K562 (cell line): ENCODE results near the gene TCF21. TPM values are rescaled to one million over a fixed set of nuclear protein-coding genes. Genes with fewer than 3 reads are reported as not detected.

ENCODE experiments used
- ATAC-seq: fragments of 200-7000 bp; cut with Tn5 transposase; 3 replicates; pipeline ENCODE4 v1.9.1; 2020; ENCODE audit warnings: moderate library complexity
- BruUV-seq: library from RNA; stranded (reverse); fragments of 400-500 nt; replicated peaks from 2 replicates; lab custom pipeline; 2021; lab: Mats Ljungman, UMichigan
- CTCF ChIA-PET: fragments of 300-600 bp; formaldehyde crosslinking; extraction: SDS; loops from one replicate; lab custom pipeline; 2021; ENCODE audit warnings: low intra/inter-chr PET ratio; lab: Yijun Ruan, JAX
- POLR2A ChIA-PET: fragments of 300-600, 350-650 bp; sonication (Branson Sonifier 250); formaldehyde crosslinking; extraction: SDS; loops from one replicate; lab custom pipeline; 2021; ENCODE audit warnings: antibody characterized with exemption, inconsistent platforms; lab: Yijun Ruan, JAX
- DNase-seq, 4 experiments: peaks; one replicate each; pipeline versions ENCODE4 v3.0.0 to v3.0.0-alpha.2; 2011 to 2018; ENCODE audit warnings: low spot score in 3 of 4, mixed read lengths in 3 of 4; ENCODE audit errors: extremely low read depth in 1 of 4
- FAIRE-seq: peaks from 2 replicates; lab custom pipeline; 2011; peaks lifted over from hg19 to GRCh38; lab: Jason Lieb, UNC
- H2AFZ ChIP-seq: 2 replicates; pipeline ENCODE4 v1.6.0; 2011; ENCODE audit warnings: low read depth, low read length, control low read depth, inconsistent platforms
- H3K27ac ChIP-seq: fragments of 200-600 bp; 3 replicates; pipeline ENCODE4 v1.8.0; 2011; ENCODE audit warnings: low read depth, mild to moderate bottlenecking, control low read depth, inconsistent platforms, low read length, moderate library complexity, mixed read lengths; ENCODE audit errors: extremely low read depth
- H3K27me3 ChIP-seq, 2 experiments: fragments of 300-600 bp in 1 of 2; 2 replicates in 1 of 2; 3 replicates in 1 of 2; pipeline versions ENCODE4 v1.6.0 to v1.8.0; 2011; ENCODE audit warnings: inconsistent platforms in 2 of 2, low read length in 2 of 2, mild to moderate bottlenecking in 1 of 2, mixed read lengths in 1 of 2, moderate library complexity in 1 of 2; ENCODE audit not compliant: control insufficient read depth in 2 of 2, insufficient read depth in 2 of 2
- H3K36me3 ChIP-seq: fragments of 300-600 bp; 3 replicates; pipeline ENCODE4 v1.8.0; 2011; ENCODE audit warnings: mild to moderate bottlenecking, low read length, inconsistent platforms; ENCODE audit not compliant: control insufficient read depth, insufficient read depth
- H3K4me1 ChIP-seq, 2 experiments: fragments of 200-600 bp in 1 of 2; replicated peaks in 1 of 2; 2 replicates in 1 of 2; 3 replicates in 1 of 2; pipeline versions ENCODE4 v1.5.1 to v1.8.0; 2011; ENCODE audit warnings: inconsistent platforms in 2 of 2, low read length in 2 of 2, mild to moderate bottlenecking in 1 of 2, mixed read lengths in 1 of 2, moderate library complexity in 1 of 2; ENCODE audit not compliant: control insufficient read depth in 2 of 2, insufficient read depth in 2 of 2
- H3K4me2 ChIP-seq: 2 replicates; pipeline ENCODE4 v1.6.1; 2011; ENCODE audit warnings: low read length, control low read depth, inconsistent platforms, mixed read lengths; ENCODE audit not compliant: insufficient read depth
- H3K4me3 ChIP-seq: fragments of 200-600 bp; sonication (generic), shearing (Covaris generic); 2 replicates; pipeline ENCODE4 v1.5.1; 2016; ENCODE audit warnings: control low read depth, inconsistent platforms
- H3K79me2 ChIP-seq: fragments of 200-600 bp; 3 replicates; pipeline ENCODE4 v1.8.0; 2011; ENCODE audit warnings: low read length, inconsistent platforms; ENCODE audit not compliant: control insufficient read depth, insufficient read depth
- H3K9ac ChIP-seq, 2 experiments: 2 replicates each; pipeline versions ENCODE4 v1.6.0 to v1.6.1; 2011; ENCODE audit warnings: low read depth in 2 of 2, low read length in 2 of 2, control low read depth in 1 of 2, inconsistent platforms in 1 of 2, mild to moderate bottlenecking in 1 of 2, mixed read lengths in 1 of 2; ENCODE audit not compliant: insufficient read depth in 1 of 2
- H3K9me1 ChIP-seq: one replicate; pipeline ENCODE4 v1.6.0; 2011; ENCODE audit warnings: inconsistent platforms, mild to moderate bottlenecking, low read length, moderate library complexity; ENCODE audit not compliant: control insufficient read depth, insufficient read depth
- H3K9me3 ChIP-seq: replicated peaks from 2 replicates; pipeline ENCODE4 v1.5.1; 2011; ENCODE audit warnings: low read depth, low read length, inconsistent platforms; ENCODE audit not compliant: control insufficient read depth, insufficient read depth
- H4K20me1 ChIP-seq: replicated peaks from 2 replicates; pipeline ENCODE4 v1.6.1; 2011; ENCODE audit warnings: low read length, inconsistent platforms, mixed read lengths; ENCODE audit not compliant: control insufficient read depth, insufficient read depth
- ARHGAP35 ChIP-seq: fragments of 450-650 bp; IDR thresholded peaks from 2 replicates; pipeline ENCODE4 v1.6.1; 2018; ENCODE audit not compliant: partially characterized antibody
- ATF3 ChIP-seq, 2 experiments: fragments of 450-650 bp in 1 of 2; sonication (generic) in 1 of 2; formaldehyde crosslinking in 1 of 2; IDR thresholded peaks in 1 of 2; conservative IDR thresholded peaks in 1 of 2; 2 replicates each; pipeline versions ENCODE4 v1.6.1 to v1.8.1; 2016 to 2023; ENCODE audit warnings: mild to moderate bottlenecking in 2 of 2, moderate library complexity in 2 of 2, inconsistent platforms in 1 of 2, missing genetic modification reagents in 1 of 2
- BRD4 ChIP-seq: fragments of 200-600 bp; sonication (generic); IDR thresholded peaks from 2 replicates; pipeline ENCODE4 v1.6.1; 2017; ENCODE audit warnings: inconsistent platforms
- FOS ChIP-seq: IDR thresholded peaks from 3 replicates; pipeline ENCODE4 v1.6.1; 2011; ENCODE audit not compliant: insufficient read length; ENCODE audit errors: extremely low read depth
- PHF20 ChIP-seq: fragments of 450-650 bp; IDR thresholded peaks from 2 replicates; pipeline ENCODE4 v1.6.1; 2018; ENCODE audit not compliant: partially characterized antibody
- POLR2A ChIP-seq: fragments of 450-650 bp; conservative IDR thresholded peaks from 2 replicates; pipeline ENCODE4 v1.6.1; 2016
- RBBP5 ChIP-seq: fragments of 200-600 bp; sonication (generic); IDR thresholded peaks from 2 replicates; pipeline ENCODE4 v1.6.1; 2012; ENCODE audit warnings: borderline replicate concordance, mild to moderate bottlenecking, low read length, control low read depth, inconsistent platforms; ENCODE audit not compliant: insufficient read depth, poor library complexity, severe bottlenecking
- SNRNP70 ChIP-seq: fragments of 200-400 bp; formaldehyde crosslinking; optimal IDR thresholded peaks from 2 replicates; pipeline ENCODE3; 2017; ENCODE audit warnings: low read depth, low read length
- SP2 ChIP-seq: IDR thresholded peaks from 2 replicates; pipeline ENCODE4 v1.6.1; 2011; ENCODE audit warnings: mild to moderate bottlenecking, low read depth, low read length, moderate library complexity; ENCODE audit not compliant: poor library complexity, severe bottlenecking; ENCODE audit errors: extremely low read depth
- TCF15 ChIP-seq: fragments of 250-450 bp; sonication (Bioruptor Pico); IDR thresholded peaks from 2 replicates; pipeline ENCODE4 v1.8.0; 2022; ENCODE audit warnings: moderate library complexity, mild to moderate bottlenecking, inconsistent platforms
- ZFP1 ChIP-seq: fragments of 450-650 bp; formaldehyde crosslinking; IDR thresholded peaks from 2 replicates; pipeline ENCODE4 v1.4.0; 2020; ENCODE audit warnings: mild to moderate bottlenecking, mixed read lengths
- ZNF12 ChIP-seq: sonication (generic); formaldehyde crosslinking; IDR thresholded peaks from 2 replicates; pipeline ENCODE4 v1.4.0; 2020; ENCODE audit warnings: mild to moderate bottlenecking, missing genetic modification reagents
- ZNF253 ChIP-seq: fragments of 250-450 bp; sonication (Bioruptor Pico); conservative IDR thresholded peaks from 2 replicates; pipeline ENCODE4 v1.6.1; 2021; ENCODE audit warnings: mild to moderate bottlenecking
- ZNF408 ChIP-seq: fragments of 250-450 bp; sonication (Bioruptor Pico); IDR thresholded peaks from 2 replicates; pipeline ENCODE4 v1.4.0; 2020; ENCODE audit warnings: low read depth, mild to moderate bottlenecking, moderate library complexity
- WGBS: fragments of 100-300 bp; shearing (Covaris generic); methylation state at CpG from one replicate; pipeline ENCODE4 v1.1.6; 2016; ENCODE audit warnings: low coverage, mixed read lengths; ENCODE audit not compliant: insufficient coverage; ENCODE audit errors: missing lambda C conversion rate; 5-methylcytosine and 5-hydroxymethylcytosine counted together
- in situ Hi-C: fragments of 300-500 bp; cut with MboI; formaldehyde crosslinking; loops from 4 replicates; pipeline ENCODE4 v1.15.0; 2018; ENCODE audit warnings: inconsistent platforms, mixed read lengths
- intact Hi-C: fragments of 100-400 bp; cut with micrococcal nuclease; formaldehyde crosslinking; loops from 2 replicates; pipeline ENCODE4 v1.14.2; 2022
- polyA plus RNA-seq, 8 experiments: library from polyadenylated mRNA; depleted of rRNA in 4 of 8; stranded (reverse) in 5 of 8; unstranded in 3 of 8; fragments of >200 nt; fragmentation: Nextera tagmentation in 2 of 8; fragmentation: Illumina TruSeq in 1 of 8; extraction: Ambion mirVana in 2 of 8; extraction: Trizol in 1 of 8; gene quantifications; 2 replicates each; pipeline versions ENCODE4 v1.2.1 to v1.2.3, GENCODE V29; 2011 to 2014; ENCODE audit warnings: inconsistent platforms in 1 of 8, missing spikeins in 1 of 8
- total RNA-seq, 7 experiments: library from RNA; depleted of rRNA in 6 of 7; stranded (reverse); fragments of >200 nt in 6 of 7; fragmentation: Illumina TruSeq in 2 of 7; extraction: Trizol in 2 of 7; gene quantifications; 2 replicates each; pipeline versions ENCODE4 v1.2.1 to v1.2.3, GENCODE V29; 2011 to 2021; ENCODE audit warnings: low replicate concordance in 1 of 7

The TCF21 gene
- total and polyA plus RNA-seq, 9 of the 15 experiments (the other 6 are each of a cell fraction or from before 2014, with no cell fraction given) = not detected

- no peak for TF ChIP-seq ATF3 (IDR thresholded peaks at IDR 0.05)
- TF ChIP-seq ATF3 (CRISPR knock-in tag; conservative IDR thresholded peaks at IDR 0.05) = no peak
Measured at GRCh38 chr6:133891927-133892812, 3.3 kb downstream of the TCF21 start (continued).

GRCh38 chr6:133892813-133893691, 4.1 kb downstream of the TCF21 start:
- intact Hi-C loops (no loop called here), in situ Hi-C loops (no loop called here)
- no peak overlapping the region for H3K27ac ChIP-seq
- no peak for ATAC-seq
- TF ChIP-seq SP2 = no peak
- TF ChIP-seq TCF15 = no peak
- no peak for TF ChIP-seq ZNF253 (CRISPR knock-in tag)
- no peak for TF ChIP-seq POLR2A
- no peak for TF ChIP-seq FOS
- no peak for TF ChIP-seq ZNF408 (CRISPR knock-in tag)
- no peak for TF ChIP-seq ZNF12
- no peak for TF ChIP-seq ARHGAP35
- TF ChIP-seq SNRNP70 = no peak
- no peak for TF ChIP-seq RBBP5
- no peak for TF ChIP-seq BRD4
- no peak for TF ChIP-seq ZFP1 (CRISPR knock-in tag)
- TF ChIP-seq PHF20 = no peak
- H2AFZ ChIP-seq = no peak overlapping the region
- no peak for DNase-seq
- no peak overlapping the region for H3K4me3 ChIP-seq
- BruUV-seq = no TSS peak
- H3K9ac ChIP-seq = no peak overlapping the region
- no peaks in the 10 kb centered on the region for H3K36me3 ChIP-seq
- no peak overlapping the region for H3K4me2 ChIP-seq
- no peaks in the 10 kb centered on the region for H3K79me2 ChIP-seq
- H3K4me1 ChIP-seq = peaks cover 0 to 20% of the 10 kb centered on the region in 2 experiments; a peak in 2 of 5 replicates
- no peaks in the 10 kb centered on the region; the same call in 1 of the 2 replicates for H3K9me3 ChIP-seq
- ChIA-PET CTCF (no interaction called here), POLR2A (interaction anchor here (1.1 kb wide), 1 partner anchor 9 kb away, joined by 3 read pairs; no protein-coding TSS in a partner anchor)
- H3K9me1 ChIP-seq = no peaks in the 10 kb centered on the region
- WGBS = 17% methylated on average over 41 of the region's 41 CpGs
- peaks cover 54 to 75% of the 10 kb centered on the region in 2 experiments for H3K27me3 ChIP-seq
- no peaks in the 10 kb centered on the region; the same call in 1 of the 2 replicates for H4K20me1 ChIP-seq
- no peak for FAIRE-seq
